ENCODE data around the gene NHEJ1. TPM values are rescaled to one million over a fixed set of nuclear protein-coding genes. Genes with fewer than 3 reads are reported as not detected.

The NHEJ1 gene
- polyA plus RNA-seq, 5 donors = 14.8 to 20.9 (median 17.5) TPM

- no peak for DNase-seq
Observed at GRCh38 chr2:219058541-219059374, 101.9 kb downstream of the NHEJ1 start.

GRCh38 chr2:219057709-219058540 lies 102.7 kb downstream of the NHEJ1 start:
- peak in 1 of 2 donors; percentile 61 for DNase-seq

GRCh38 chr2:219056896-219057708 lies 103.5 kb downstream of the NHEJ1 start:
- no peak for DNase-seq

- DNase-seq = no peak
Observed at GRCh38 chr2:219056176-219056895, 104.3 kb downstream of the NHEJ1 start.

- DNase-seq = no peak
Observed at GRCh38 chr2:219054956-219055903, 105.4 kb downstream of the NHEJ1 start.

GRCh38 chr2:219049282-219049681 lies 111.3 kb downstream of the NHEJ1 start:
- no peak for DNase-seq

- DNase-seq = no peak
Observed at GRCh38 chr2:219045937-219046550, 114.6 kb downstream of the NHEJ1 start.

- no peak for DNase-seq
Observed at GRCh38 chr2:219042750-219043149, 117.9 kb downstream of the NHEJ1 start.

- no peak for DNase-seq
Observed at GRCh38 chr2:219042157-219042556, 118.5 kb downstream of the NHEJ1 start.

- DNase-seq = no peak
Observed at GRCh38 chr2:219041252-219041651, 119.4 kb downstream of the NHEJ1 start, which contains the start of gene CFAP65. CFAP65 (minus strand) TSS chr2:219041516; CDS start chr2:219039048, 2,468 bp downstream.

GRCh38 chr2:219038600-219038999 lies 122.0 kb downstream of the NHEJ1 start:
- DNase-seq = no peak

- no peak for DNase-seq
Observed at GRCh38 chr2:219037783-219038499, 122.7 kb downstream of the NHEJ1 start.

GRCh38 chr2:219035942-219036341 lies 124.7 kb downstream of the NHEJ1 start:
- no peak for DNase-seq

- no peak for DNase-seq
Observed at GRCh38 chr2:219034823-219035222, 125.8 kb downstream of the NHEJ1 start.

- DNase-seq = no peak
Observed at GRCh38 chr2:219032051-219032745, 128.4 kb downstream of the NHEJ1 start.

- DNase-seq = no peak
Observed at GRCh38 chr2:219031005-219031738, 129.4 kb downstream of the NHEJ1 start.

- no peak for DNase-seq
Observed at GRCh38 chr2:219030177-219030940, 130.3 kb downstream of the NHEJ1 start.

Data from right lung (tissue), 5 donors.